ENCODE data around the gene B3GALT6.
"Not testable (repeated sequence)": the region's sequence is repeated elsewhere in the genome, so short reads cannot be mapped to it uniquely, and the experiment has no call there.

The B3GALT6 gene

DNA sequence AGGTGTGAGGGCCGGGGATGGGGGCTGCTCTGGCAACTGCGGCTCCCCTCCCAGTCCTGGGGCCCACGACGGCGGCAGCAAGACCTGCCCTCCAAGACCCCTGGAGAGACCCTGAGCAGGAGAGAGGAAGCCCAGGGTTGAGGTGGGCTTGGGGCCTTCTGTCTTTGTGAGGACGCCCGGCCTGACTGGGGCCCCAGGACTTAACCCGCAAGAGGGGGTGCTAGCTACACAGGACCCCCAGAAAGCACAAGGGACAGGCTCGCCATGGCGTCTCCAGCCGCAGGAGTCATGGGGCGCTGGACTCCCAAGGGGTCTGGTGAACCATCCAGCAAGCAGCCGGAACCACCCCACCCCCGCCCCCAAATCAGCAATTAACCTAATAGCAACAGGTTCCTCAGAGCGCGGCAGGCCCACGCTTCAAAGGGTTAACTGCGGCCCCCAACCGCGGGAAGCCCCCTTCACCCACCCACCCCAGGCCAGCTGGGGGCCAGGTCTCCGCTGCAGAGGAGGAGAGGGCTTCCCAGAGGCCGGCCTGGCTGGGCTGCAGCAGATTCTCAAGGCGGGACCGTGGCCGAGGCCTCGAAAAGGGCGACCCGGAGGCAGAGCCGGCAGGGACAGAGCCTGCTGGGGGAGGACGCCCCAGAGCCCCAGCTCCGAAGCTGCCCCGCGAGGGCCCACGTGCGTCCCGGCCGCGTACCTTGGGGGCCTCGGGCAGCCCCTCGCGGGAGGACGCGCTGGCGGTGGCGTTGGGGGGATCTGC, 14.0 kb downstream of the B3GALT6 start:
- Histone ChIP-seq H3K36me3 (ENCODE audit: control insufficient read depth, insufficient read depth, low read length) (no peaks in the 10 kb centered on the region), H3K9me3 (ENCODE audit: control insufficient read depth, low read length) (no peaks in the 10 kb centered on the region), H3K4me1 (ENCODE audit: control insufficient read depth, insufficient read depth, low read length, poor library complexity, severe bottlenecking) (peaks cover 16% of the 10 kb centered on the region), H3K27ac (ENCODE audit: insufficient read depth, low read length, poor library complexity, severe bottlenecking) (no peak overlapping the region), H3K4me3 (ENCODE audit: insufficient read depth, low read depth, low read length, poor library complexity, severe bottlenecking) (no peak overlapping the region), H3K27me3 (replicated peaks; ENCODE audit: control insufficient read depth, insufficient read depth, low read length, poor library complexity, severe bottlenecking) (peaks cover 13% of the 10 kb centered on the region)
- DNase-seq, result no peak

GRCh38 chr1:1246577-1247340, 14.7 kb downstream of the B3GALT6 start, which contains the start of gene C1QTNF12:
TSS of gene C1QTNF12 (minus strand) at chr1:1246722. CDS start at chr1:1246690, 32 bp downstream.
- no peak within 1 kb of the TSS for H3K27ac ChIP-seq (ENCODE audit: insufficient read depth, low read length, poor library complexity, severe bottlenecking)
- H3K4me3 ChIP-seq (ENCODE audit: insufficient read depth, low read depth, low read length, poor library complexity, severe bottlenecking), result no peak within 1 kb of the TSS
- H3K36me3 ChIP-seq (ENCODE audit: control insufficient read depth, insufficient read depth, low read length), result no peaks in the 10 kb centered on the region
- peaks cover 20% of the 10 kb centered on the region for H3K4me1 ChIP-seq (ENCODE audit: control insufficient read depth, insufficient read depth, low read length, poor library complexity, severe bottlenecking)
- peaks cover 13% of the 10 kb centered on the region for H3K27me3 ChIP-seq (replicated peaks; ENCODE audit: control insufficient read depth, insufficient read depth, low read length, poor library complexity, severe bottlenecking)
- DNase-seq, result no peak
- no peaks in the 10 kb centered on the region for H3K9me3 ChIP-seq (ENCODE audit: control insufficient read depth, low read length)

DNA sequence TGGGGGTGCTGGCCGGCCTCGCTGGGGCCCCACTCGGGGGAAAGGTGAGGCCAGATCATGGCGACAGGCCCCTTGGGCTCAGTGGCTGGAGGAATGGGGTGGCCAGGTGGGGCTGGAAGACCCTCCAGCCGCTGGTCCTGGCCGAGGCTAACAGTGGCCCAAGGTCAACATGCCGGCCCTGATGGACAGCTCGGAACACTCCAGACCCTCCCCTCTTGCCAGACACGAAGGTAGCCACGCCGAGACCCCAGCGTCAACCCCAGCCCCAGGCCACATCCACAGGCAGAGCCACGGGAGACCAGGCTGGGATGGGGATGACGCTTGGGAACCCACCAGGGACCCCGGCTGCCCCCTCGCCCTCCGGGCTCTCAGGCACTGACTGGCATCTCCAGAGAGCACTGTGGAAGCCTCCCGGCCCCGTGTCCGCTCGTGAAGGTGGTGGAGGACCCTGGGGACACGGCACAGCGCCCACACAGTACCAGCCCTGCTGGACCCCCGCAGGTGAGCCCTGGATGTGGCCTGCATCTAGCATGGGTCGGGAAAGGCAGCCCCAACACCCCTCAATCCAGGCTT, 15.4 kb downstream of the B3GALT6 start:
- Histone ChIP-seq H3K9me3 (ENCODE audit: control insufficient read depth, low read length) (no peaks in the 10 kb centered on the region), H3K36me3 (ENCODE audit: control insufficient read depth, insufficient read depth, low read length) (no peaks in the 10 kb centered on the region), H3K4me1 (ENCODE audit: control insufficient read depth, insufficient read depth, low read length, poor library complexity, severe bottlenecking) (peaks cover 20% of the 10 kb centered on the region), H3K27ac (ENCODE audit: insufficient read depth, low read length, poor library complexity, severe bottlenecking) (no peak overlapping the region), H3K27me3 (replicated peaks; ENCODE audit: control insufficient read depth, insufficient read depth, low read length, poor library complexity, severe bottlenecking) (peaks cover 13% of the 10 kb centered on the region), H3K4me3 (ENCODE audit: insufficient read depth, low read depth, low read length, poor library complexity, severe bottlenecking) (no peak overlapping the region)
- no peak for DNase-seq

- H3K9me3 ChIP-seq (ENCODE audit: control insufficient read depth, low read length); H3K27ac ChIP-seq (ENCODE audit: insufficient read depth, low read length, poor library complexity, severe bottlenecking); DNase-seq; H3K4me3 ChIP-seq (ENCODE audit: insufficient read depth, low read depth, low read length, poor library complexity, severe bottlenecking); H3K36me3 ChIP-seq (ENCODE audit: control insufficient read depth, insufficient read depth, low read length): not testable (repeated sequence)
- peaks cover 13% of the 10 kb centered on the region for H3K27me3 ChIP-seq (replicated peaks; ENCODE audit: control insufficient read depth, insufficient read depth, low read length, poor library complexity, severe bottlenecking)
- H3K4me1 ChIP-seq (ENCODE audit: control insufficient read depth, insufficient read depth, low read length, poor library complexity, severe bottlenecking), result peaks cover 20% of the 10 kb centered on the region
Measured at GRCh38 chr1:1248009-1248913, 16.2 kb downstream of the B3GALT6 start.

DNA sequence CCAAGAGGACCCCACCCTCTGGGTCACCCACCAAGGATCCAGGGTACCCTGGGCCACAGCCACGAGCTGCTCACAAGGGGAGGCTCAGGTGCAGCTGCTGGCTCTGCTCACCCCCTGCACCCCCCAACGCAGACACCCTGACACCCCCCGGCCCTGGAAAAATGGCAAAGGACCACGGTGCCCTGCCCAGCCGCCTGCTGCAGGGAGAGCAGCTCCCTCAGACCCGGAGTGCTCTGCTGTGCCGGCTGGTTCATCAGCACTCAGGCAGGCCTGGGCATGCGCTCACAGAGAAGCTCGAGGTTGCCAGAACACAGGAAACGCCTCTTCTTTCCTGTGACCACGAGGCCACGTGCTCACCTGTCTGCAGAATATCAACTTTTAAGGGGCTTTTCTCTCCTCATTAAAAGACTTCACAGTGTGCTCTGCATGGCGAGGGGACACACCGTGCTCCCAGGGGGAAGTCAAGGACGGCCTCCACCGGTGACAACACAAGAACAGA, 18.8 kb downstream of the B3GALT6 start:
- no peaks in the 10 kb centered on the region for H3K9me3 ChIP-seq (ENCODE audit: control insufficient read depth, low read length)
- peak overlapping the region; percentile 75 for H3K27ac ChIP-seq (ENCODE audit: insufficient read depth, low read length, poor library complexity, severe bottlenecking)
- peak in 2 of 3 donors; percentile 58 to 63 for DNase-seq
- H3K4me3 ChIP-seq (ENCODE audit: insufficient read depth, low read depth, low read length, poor library complexity, severe bottlenecking), result no peak overlapping the region
- peaks cover 5% of the 10 kb centered on the region for H3K27me3 ChIP-seq (replicated peaks; ENCODE audit: control insufficient read depth, insufficient read depth, low read length, poor library complexity, severe bottlenecking)
- H3K4me1 ChIP-seq (ENCODE audit: control insufficient read depth, insufficient read depth, low read length, poor library complexity, severe bottlenecking), result peaks cover 20% of the 10 kb centered on the region
- H3K36me3 ChIP-seq (ENCODE audit: control insufficient read depth, insufficient read depth, low read length), result peaks cover 17% of the 10 kb centered on the region

DNA sequence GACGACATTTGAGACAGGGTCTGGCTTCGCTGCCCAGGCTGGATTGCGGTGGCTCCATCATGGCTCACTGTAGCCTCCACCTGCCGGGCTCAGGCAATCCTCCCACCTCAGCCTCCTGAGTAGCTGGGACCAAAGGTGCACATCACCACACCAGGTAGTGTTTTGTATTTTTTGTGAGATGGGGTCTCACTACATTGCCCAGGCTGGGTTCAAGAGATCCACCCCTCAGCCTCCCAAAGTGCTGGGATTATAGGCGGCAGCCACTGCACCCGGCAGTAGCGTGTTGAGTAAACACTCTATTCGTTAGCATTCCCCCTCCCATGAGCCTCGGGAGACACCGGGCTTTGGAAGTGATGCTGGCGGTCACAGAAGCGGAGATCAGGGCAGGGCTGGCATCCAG, 21.3 kb downstream of the B3GALT6 start:
- Histone ChIP-seq H3K4me3 (ENCODE audit: insufficient read depth, low read depth, low read length, poor library complexity, severe bottlenecking) (no peak overlapping the region), H3K27me3 (replicated peaks; ENCODE audit: control insufficient read depth, insufficient read depth, low read length, poor library complexity, severe bottlenecking) (no peaks in the 10 kb centered on the region), H3K27ac (ENCODE audit: insufficient read depth, low read length, poor library complexity, severe bottlenecking) (no peak overlapping the region), H3K4me1 (ENCODE audit: control insufficient read depth, insufficient read depth, low read length, poor library complexity, severe bottlenecking) (peaks cover 11% of the 10 kb centered on the region), H3K9me3 (ENCODE audit: control insufficient read depth, low read length) (no peaks in the 10 kb centered on the region), H3K36me3 (ENCODE audit: control insufficient read depth, insufficient read depth, low read length) (peaks cover 29% of the 10 kb centered on the region)
- no peak for DNase-seq

DNA sequence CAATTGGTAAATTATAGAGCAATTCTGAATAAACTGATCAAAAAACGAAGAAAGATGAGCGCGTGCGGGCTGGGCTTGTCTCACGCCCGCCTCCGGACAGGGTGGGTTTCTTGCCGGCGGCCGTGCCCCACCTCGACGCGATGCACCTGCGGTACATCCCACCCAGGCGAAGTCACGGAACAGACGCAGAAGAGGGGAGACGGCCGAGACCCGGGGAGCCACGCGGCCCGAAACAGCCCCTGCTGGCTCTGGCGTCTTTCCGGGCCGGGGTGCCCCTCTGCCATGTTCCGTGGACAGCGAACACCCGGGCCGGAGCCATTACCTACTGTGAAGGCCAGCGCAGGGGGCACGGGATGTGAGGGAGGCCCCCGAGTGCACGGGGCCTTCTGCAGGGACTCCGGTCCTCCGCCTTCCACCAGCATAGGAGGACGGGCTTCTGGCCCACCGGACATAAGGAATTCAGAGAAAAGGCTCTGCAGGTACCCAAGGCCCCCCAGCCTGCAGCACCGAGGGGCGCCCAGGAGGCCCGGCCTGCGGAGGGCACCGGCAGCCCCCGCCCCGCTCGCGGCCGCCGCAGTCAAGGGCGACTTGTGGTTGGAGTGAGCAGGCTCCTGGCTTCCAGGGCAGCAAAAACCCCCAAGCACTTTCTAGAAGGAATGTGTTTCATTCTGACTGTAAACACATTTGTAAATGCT, 22.1 kb downstream of the B3GALT6 start:
- Histone ChIP-seq H3K36me3 (ENCODE audit: control insufficient read depth, insufficient read depth, low read length) (peaks cover 29% of the 10 kb centered on the region), H3K4me1 (ENCODE audit: control insufficient read depth, insufficient read depth, low read length, poor library complexity, severe bottlenecking) (peaks cover 11% of the 10 kb centered on the region), H3K27ac (ENCODE audit: insufficient read depth, low read length, poor library complexity, severe bottlenecking) (no peak overlapping the region), H3K4me3 (ENCODE audit: insufficient read depth, low read depth, low read length, poor library complexity, severe bottlenecking) (no peak overlapping the region), H3K9me3 (ENCODE audit: control insufficient read depth, low read length) (no peaks in the 10 kb centered on the region), H3K27me3 (replicated peaks; ENCODE audit: control insufficient read depth, insufficient read depth, low read length, poor library complexity, severe bottlenecking) (no peaks in the 10 kb centered on the region)
- no peak for DNase-seq

DNA sequence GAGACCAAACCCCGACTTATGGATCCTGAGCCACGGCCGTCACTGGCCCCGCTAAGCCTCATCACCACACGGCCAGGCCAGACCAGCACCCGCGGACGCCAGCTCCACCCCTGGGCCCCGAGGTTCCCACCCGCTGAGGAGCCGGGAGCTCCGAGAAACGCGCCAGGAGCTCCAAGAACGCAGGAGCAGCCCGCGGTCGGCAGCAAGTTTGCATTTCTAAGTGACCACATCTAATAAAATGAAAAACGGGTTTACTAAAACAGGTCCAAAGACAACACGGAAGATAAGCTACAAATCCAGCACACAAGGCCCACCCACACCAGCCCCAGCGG, 22.6 kb downstream of the B3GALT6 start:
- H3K27me3 ChIP-seq (replicated peaks; ENCODE audit: control insufficient read depth, insufficient read depth, low read length, poor library complexity, severe bottlenecking), result no peaks in the 10 kb centered on the region
- H3K27ac ChIP-seq (ENCODE audit: insufficient read depth, low read length, poor library complexity, severe bottlenecking), result no peak overlapping the region
- peaks cover 11% of the 10 kb centered on the region for H3K4me1 ChIP-seq (ENCODE audit: control insufficient read depth, insufficient read depth, low read length, poor library complexity, severe bottlenecking)
- no peaks in the 10 kb centered on the region for H3K9me3 ChIP-seq (ENCODE audit: control insufficient read depth, low read length)
- peaks cover 32% of the 10 kb centered on the region for H3K36me3 ChIP-seq (ENCODE audit: control insufficient read depth, insufficient read depth, low read length)
- DNase-seq, result no peak
- no peak overlapping the region for H3K4me3 ChIP-seq (ENCODE audit: insufficient read depth, low read depth, low read length, poor library complexity, severe bottlenecking)

GRCh38 chr1:1255078-1255477, 23.0 kb downstream of the B3GALT6 start:
- Histone ChIP-seq H3K4me1 (ENCODE audit: control insufficient read depth, insufficient read depth, low read length, poor library complexity, severe bottlenecking) (peaks cover 11% of the 10 kb centered on the region), H3K27ac (ENCODE audit: insufficient read depth, low read length, poor library complexity, severe bottlenecking) (no peak overlapping the region), H3K4me3 (ENCODE audit: insufficient read depth, low read depth, low read length, poor library complexity, severe bottlenecking) (no peak overlapping the region), H3K9me3 (ENCODE audit: control insufficient read depth, low read length) (no peaks in the 10 kb centered on the region), H3K36me3 (ENCODE audit: control insufficient read depth, insufficient read depth, low read length) (peaks cover 36% of the 10 kb centered on the region), H3K27me3 (replicated peaks; ENCODE audit: control insufficient read depth, insufficient read depth, low read length, poor library complexity, severe bottlenecking) (no peaks in the 10 kb centered on the region)
- DNase-seq, result no peak
